Keratinocyte (primary cell): Measurements from ENCODE around the gene MAP3K8.

ENCODE experiments used
- CTCF ChIP-seq, 3 experiments: IDR thresholded peaks in 1 of 3; conservative IDR thresholded peaks in 1 of 3; optimal IDR thresholded peaks in 1 of 3; 2 replicates in 2 of 3; 3 replicates in 1 of 3; pipeline versions ENCODE3 to v1.5.1; 2011; ENCODE audit warnings: low read length in 3 of 3, mild to moderate bottlenecking in 3 of 3, moderate library complexity in 2 of 3, control low read depth in 1 of 3, inconsistent platforms in 1 of 3; ENCODE audit not compliant: insufficient read depth in 2 of 3; ENCODE audit errors: extremely low read depth in 1 of 3
- EZH2 ChIP-seq: IDR thresholded peaks from one replicate; pipeline ENCODE4 v1.6.1; 2012; ENCODE audit warnings: inconsistent platforms, mild to moderate bottlenecking, low read length, moderate library complexity

DNA sequence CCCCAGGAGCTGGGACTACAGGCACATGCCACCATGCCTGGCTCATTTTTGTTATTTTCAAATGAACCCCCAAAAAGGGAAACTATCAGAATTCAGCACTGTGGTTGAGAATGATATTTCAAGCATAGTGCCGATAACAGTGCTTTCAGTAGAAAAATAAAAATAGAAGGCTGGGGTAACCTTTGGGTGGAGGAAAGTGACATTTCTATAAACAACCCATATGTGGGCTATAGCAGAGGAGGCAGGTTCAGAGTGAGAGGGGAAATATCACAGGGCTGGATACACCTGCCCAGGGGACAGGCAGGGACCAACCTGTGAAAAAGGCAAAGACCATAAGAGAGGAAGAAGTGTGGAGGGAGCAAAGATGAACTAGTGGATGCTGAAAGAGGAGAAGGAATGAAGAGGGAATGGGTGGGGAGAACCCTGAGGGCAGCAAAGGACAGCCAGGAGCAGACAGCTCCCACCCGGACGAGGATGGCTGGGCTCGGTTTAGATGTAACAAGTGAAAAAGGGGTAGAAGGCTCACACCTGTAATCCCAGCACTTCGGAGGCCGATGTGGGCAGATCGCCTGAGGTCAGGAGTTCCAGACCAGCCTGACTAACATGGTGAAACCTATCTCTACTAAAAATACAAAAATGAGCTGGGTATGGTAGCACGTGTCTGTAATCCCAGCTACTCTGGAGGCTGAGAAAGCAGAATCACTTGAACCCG, 56.5 kb downstream of the MAP3K8 start:
- TF ChIP-seq CTCF (optimal IDR thresholded peaks at IDR 0.05 in 1 of 3, IDR thresholded peaks at IDR 0.05 in 1 of 3, conservative IDR thresholded peaks at IDR 0.05 in 1 of 3; ENCODE audit: extremely low read depth in 1 of 3, insufficient read depth in 2 of 3, low read length in 3 of 3) (no peak), EZH2 (no peak)
